HepG2 (cell line): ENCODE data around the gene VPS18. TPM values are rescaled to one million over a fixed set of nuclear protein-coding genes. Genes with fewer than 3 reads are reported as not detected.
A peak's percentile ranks its signal among the peaks of the same experiment; 100 is the strongest.

Experiments
- FOXA3 ChIP-seq: IDR thresholded peaks from 2 replicates; pipeline ENCODE4 v1.6.1; 2016; ENCODE audit warnings: missing genetic modification reagents, missing compliant biosample characterization
- HES4 ChIP-seq: sonication (generic); formaldehyde crosslinking; IDR thresholded peaks from 2 replicates; pipeline ENCODE4 v1.9.0; 2021; ENCODE audit warnings: mild to moderate bottlenecking, missing genetic modification reagents, borderline replicate concordance
- HNRNPL ChIP-seq: fragments of 200-400 bp; formaldehyde crosslinking; IDR thresholded peaks from 2 replicates; pipeline ENCODE4 v1.6.1; 2017; ENCODE audit warnings: mild to moderate bottlenecking, low read depth, low read length
- JARID2 ChIP-seq: sonication (generic); formaldehyde crosslinking; IDR thresholded peaks from 2 replicates; pipeline ENCODE4 v1.8.1; 2023; ENCODE audit warnings: missing genetic modification reagents, inconsistent platforms; ENCODE audit not compliant: insufficient replicate concordance
- LCORL ChIP-seq, 2 experiments: fragments of 450-650 bp in 1 of 2; sonication (generic) in 1 of 2; formaldehyde crosslinking in 1 of 2; IDR thresholded peaks; 2 replicates each; pipeline versions ENCODE4 v1.5.0 to v1.6.1; 2017 to 2020; ENCODE audit warnings: antibody characterized with exemption in 1 of 2, missing genetic modification reagents in 1 of 2
- MTA1 ChIP-seq: sonication (generic); formaldehyde crosslinking; IDR thresholded peaks from 2 replicates; pipeline ENCODE4 v1.4.0; 2020; ENCODE audit warnings: missing genetic modification reagents, mild to moderate bottlenecking, borderline replicate concordance
- NAIF1 ChIP-seq: sonication (generic); formaldehyde crosslinking; IDR thresholded peaks from 2 replicates; pipeline ENCODE4 v1.5.0; 2020; ENCODE audit warnings: mild to moderate bottlenecking, missing genetic modification reagents, borderline replicate concordance
- PHF21A ChIP-seq: sonication (generic); formaldehyde crosslinking; IDR thresholded peaks from 2 replicates; pipeline ENCODE4 v1.5.0; 2020; ENCODE audit warnings: mild to moderate bottlenecking, missing genetic modification reagents
- SIN3B ChIP-seq: fragments of 150-350 bp; IDR thresholded peaks from 2 replicates; pipeline ENCODE4 v1.6.1; 2014; ENCODE audit warnings: low read length
- SNAI1 ChIP-seq: sonication (generic); formaldehyde crosslinking; IDR thresholded peaks from 2 replicates; pipeline ENCODE4 v1.5.0; 2020; ENCODE audit warnings: mild to moderate bottlenecking, missing genetic modification reagents, borderline replicate concordance
- TBX3 ChIP-seq: fragments of 450-650 bp; IDR thresholded peaks from 2 replicates; pipeline ENCODE4 v1.6.1; 2017; ENCODE audit warnings: antibody characterized with exemption, mild to moderate bottlenecking, inconsistent platforms, borderline replicate concordance
- ZNF331 ChIP-seq: sonication (generic); formaldehyde crosslinking; IDR thresholded peaks from 2 replicates; pipeline ENCODE4 v1.4.0; 2020; ENCODE audit warnings: missing genetic modification reagents
- polyA plus RNA-seq, 8 experiments: library from polyadenylated mRNA; depleted of rRNA in 3 of 8; stranded (reverse) in 7 of 8; unstranded in 1 of 8; fragments of >200 nt; fragmentation: Illumina TruSeq in 4 of 8; extraction: Trizol in 4 of 8; gene quantifications; 2 replicates each; pipeline versions ENCODE4 v1.2.1 to v1.2.3, GENCODE V29; 2011 to 2016; ENCODE audit warnings: low read depth in 4 of 8, missing spikeins in 1 of 8, mixed read lengths in 1 of 8; ENCODE audit not compliant: insufficient read depth in 1 of 8
- total RNA-seq, 5 experiments: library from RNA; depleted of rRNA; stranded (reverse); fragments of >200 nt; fragmentation: Illumina TruSeq; extraction: Trizol; gene quantifications; 2 replicates each; pipeline ENCODE4 v1.2.3, GENCODE V29; 2016; ENCODE audit warnings: low read depth in 1 of 5
- TF ChIP-seq, protein P1 (sequence below): sonication (generic); formaldehyde crosslinking; IDR thresholded peaks from 2 replicates; pipeline ENCODE4 v1.8.0; 2022; ENCODE audit warnings: mild to moderate bottlenecking, missing genetic modification reagents, moderate library complexity
- TF ChIP-seq, protein P2 (sequence below): sonication (generic); formaldehyde crosslinking; IDR thresholded peaks from 2 replicates; pipeline ENCODE4 v1.4.0; 2020; ENCODE audit warnings: missing genetic modification reagents, mild to moderate bottlenecking, borderline replicate concordance
- TF ChIP-seq, protein P3 (sequence below): sonication (generic); formaldehyde crosslinking; IDR thresholded peaks from 2 replicates; pipeline ENCODE4 v1.5.1; 2020; ENCODE audit warnings: mild to moderate bottlenecking, missing genetic modification reagents, moderate library complexity
- TF ChIP-seq, protein P4 (sequence below): IDR thresholded peaks from 2 replicates; pipeline ENCODE4 v1.6.1; 2012; ENCODE audit warnings: low read depth, low read length, improper control_type of control experiment
- TF ChIP-seq, protein P5 (sequence below): sonication (generic); formaldehyde crosslinking; IDR thresholded peaks from 2 replicates; pipeline ENCODE4 v1.9.0; 2022; ENCODE audit warnings: low read depth, missing genetic modification reagents

The VPS18 gene
- total and polyA plus RNA-seq, 2 of the 13 experiments (the other 11 are each of a cell fraction or from before 2014, with no cell fraction given) = 5.8 to 17.0 TPM

DNA sequence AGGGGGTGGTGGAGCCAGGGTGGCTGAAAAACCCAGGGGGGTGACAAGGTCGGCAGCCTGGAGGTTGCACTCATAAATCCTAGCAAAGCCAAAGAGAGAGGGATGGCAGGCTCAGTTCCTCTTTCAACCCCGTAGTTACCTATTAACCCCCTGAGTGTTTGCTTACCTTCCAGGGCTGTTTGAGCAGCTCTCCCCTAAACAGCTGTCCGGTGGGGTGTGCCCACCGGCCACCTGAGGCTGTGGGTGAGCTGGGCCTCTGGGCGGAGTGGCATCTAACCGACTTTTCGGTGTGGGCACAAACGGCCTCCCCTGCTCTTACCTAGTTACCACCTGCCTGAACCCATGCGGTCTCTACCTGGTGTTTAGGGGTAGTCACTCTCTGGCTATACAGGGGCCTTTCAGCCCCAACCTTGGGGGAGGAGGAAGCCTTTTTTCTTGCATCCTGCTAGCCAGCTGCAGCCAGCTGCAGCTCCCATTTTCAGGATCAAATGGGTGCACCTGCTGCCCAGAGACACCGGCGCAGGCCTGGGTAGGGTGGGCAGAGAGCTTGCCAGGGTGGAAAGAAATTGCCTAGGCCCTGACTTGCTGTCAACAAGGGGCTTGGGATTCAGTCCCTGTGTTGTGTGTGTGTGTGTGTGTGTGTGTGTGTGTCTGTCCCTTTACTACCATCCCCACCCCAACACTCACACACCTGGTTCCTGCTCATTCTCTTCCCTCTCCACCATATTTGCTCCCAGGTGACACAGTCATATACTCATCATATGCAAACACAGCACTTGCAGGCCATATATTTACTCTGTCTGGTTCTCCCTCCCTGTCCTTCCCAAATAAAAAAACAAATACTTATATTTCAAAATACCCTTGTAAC lies 38.6 kb downstream of the VPS18 start (continued):
- TF ChIP-seq, protein P1, sequence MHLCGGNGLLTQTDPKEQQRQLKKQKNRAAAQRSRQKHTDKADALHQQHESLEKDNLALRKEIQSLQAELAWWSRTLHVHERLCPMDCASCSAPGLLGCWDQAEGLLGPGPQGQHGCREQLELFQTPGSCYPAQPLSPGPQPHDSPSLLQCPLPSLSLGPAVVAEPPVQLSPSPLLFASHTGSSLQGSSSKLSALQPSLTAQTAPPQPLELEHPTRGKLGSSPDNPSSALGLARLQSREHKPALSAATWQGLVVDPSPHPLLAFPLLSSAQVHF (CRISPR knock-in tag) = no peak
- TF ChIP-seq MTA1 (CRISPR knock-in tag) (peak; percentile 81), SIN3B (no peak), HES4 (CRISPR knock-in tag) (no peak), NAIF1 (no peak), SNAI1 (CRISPR knock-in tag) (0 out of 2 replicates have a peak, but pooled peaks have one; percentile 33), PHF21A (CRISPR knock-in tag) (peak; percentile 85), ZNF331 (CRISPR knock-in tag) (peak; percentile 74; the same call in 1 of the 2 replicates), JARID2 (CRISPR knock-in tag) (no peak), TBX3 (no peak), LCORL (IDR thresholded peaks at IDR 0.05) (no peak), LCORL (CRISPR knock-in tag; IDR thresholded peaks at IDR 0.05) (peak; percentile 87), FOXA3 (CRISPR knock-in tag) (peak; percentile 47; the same call in 1 of the 2 replicates), HNRNPL (peak; percentile 95)
- TF ChIP-seq, protein P2, sequence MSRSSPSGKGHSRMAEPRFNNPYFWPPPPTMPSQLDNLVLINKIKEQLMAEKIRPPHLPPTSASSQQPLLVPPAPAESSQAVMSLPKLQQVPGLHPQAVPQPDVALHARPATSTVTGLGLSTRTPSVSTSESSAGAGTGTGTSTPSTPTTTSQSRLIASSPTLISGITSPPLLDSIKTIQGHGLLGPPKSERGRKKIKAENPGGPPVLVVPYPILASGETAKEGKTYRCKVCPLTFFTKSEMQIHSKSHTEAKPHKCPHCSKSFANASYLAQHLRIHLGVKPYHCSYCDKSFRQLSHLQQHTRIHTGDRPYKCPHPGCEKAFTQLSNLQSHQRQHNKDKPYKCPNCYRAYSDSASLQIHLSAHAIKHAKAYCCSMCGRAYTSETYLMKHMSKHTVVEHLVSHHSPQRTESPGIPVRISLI = no peak
- TF ChIP-seq, protein P3, sequence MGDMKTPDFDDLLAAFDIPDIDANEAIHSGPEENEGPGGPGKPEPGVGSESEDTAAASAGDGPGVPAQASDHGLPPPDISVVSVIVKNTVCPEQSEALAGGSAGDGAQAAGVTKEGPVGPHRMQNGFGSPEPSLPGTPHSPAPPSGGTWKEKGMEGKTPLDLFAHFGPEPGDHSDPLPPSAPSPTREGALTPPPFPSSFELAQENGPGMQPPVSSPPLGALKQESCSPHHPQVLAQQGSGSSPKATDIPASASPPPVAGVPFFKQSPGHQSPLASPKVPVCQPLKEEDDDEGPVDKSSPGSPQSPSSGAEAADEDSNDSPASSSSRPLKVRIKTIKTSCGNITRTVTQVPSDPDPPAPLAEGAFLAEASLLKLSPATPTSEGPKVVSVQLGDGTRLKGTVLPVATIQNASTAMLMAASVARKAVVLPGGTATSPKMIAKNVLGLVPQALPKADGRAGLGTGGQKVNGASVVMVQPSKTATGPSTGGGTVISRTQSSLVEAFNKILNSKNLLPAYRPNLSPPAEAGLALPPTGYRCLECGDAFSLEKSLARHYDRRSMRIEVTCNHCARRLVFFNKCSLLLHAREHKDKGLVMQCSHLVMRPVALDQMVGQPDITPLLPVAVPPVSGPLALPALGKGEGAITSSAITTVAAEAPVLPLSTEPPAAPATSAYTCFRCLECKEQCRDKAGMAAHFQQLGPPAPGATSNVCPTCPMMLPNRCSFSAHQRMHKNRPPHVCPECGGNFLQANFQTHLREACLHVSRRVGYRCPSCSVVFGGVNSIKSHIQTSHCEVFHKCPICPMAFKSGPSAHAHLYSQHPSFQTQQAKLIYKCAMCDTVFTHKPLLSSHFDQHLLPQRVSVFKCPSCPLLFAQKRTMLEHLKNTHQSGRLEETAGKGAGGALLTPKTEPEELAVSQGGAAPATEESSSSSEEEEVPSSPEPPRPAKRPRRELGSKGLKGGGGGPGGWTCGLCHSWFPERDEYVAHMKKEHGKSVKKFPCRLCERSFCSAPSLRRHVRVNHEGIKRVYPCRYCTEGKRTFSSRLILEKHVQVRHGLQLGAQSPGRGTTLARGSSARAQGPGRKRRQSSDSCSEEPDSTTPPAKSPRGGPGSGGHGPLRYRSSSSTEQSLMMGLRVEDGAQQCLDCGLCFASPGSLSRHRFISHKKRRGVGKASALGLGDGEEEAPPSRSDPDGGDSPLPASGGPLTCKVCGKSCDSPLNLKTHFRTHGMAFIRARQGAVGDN = peak; percentile 71
- TF ChIP-seq, protein P4, sequence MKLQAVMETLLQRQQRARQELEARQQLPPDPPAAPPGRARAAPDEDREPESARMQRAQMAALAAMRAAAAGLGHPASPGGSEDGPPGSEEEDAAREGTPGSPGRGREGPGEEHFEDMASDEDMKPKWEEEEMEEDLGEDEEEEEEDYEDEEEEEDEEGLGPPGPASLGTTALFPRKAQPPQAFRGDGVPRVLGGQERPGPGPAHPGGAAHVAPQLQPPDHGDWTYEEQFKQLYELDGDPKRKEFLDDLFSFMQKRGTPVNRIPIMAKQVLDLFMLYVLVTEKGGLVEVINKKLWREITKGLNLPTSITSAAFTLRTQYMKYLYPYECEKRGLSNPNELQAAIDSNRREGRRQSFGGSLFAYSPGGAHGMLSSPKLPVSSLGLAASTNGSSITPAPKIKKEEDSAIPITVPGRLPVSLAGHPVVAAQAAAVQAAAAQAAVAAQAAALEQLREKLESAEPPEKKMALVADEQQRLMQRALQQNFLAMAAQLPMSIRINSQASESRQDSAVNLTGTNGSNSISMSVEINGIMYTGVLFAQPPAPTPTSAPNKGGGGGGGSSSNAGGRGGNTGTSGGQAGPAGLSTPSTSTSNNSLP = no peak
- TF ChIP-seq, protein P5, sequence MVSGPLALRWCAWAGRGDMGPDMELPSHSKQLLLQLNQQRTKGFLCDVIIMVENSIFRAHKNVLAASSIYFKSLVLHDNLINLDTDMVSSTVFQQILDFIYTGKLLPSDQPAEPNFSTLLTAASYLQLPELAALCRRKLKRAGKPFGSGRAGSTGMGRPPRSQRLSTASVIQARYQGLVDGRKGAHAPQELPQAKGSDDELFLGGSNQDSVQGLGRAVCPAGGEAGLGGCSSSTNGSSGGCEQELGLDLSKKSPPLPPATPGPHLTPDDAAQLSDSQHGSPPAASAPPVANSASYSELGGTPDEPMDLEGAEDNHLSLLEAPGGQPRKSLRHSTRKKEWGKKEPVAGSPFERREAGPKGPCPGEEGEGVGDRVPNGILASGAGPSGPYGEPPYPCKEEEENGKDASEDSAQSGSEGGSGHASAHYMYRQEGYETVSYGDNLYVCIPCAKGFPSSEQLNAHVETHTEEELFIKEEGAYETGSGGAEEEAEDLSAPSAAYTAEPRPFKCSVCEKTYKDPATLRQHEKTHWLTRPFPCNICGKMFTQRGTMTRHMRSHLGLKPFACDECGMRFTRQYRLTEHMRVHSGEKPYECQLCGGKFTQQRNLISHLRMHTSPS (CRISPR knock-in tag) = peak; percentile 82
